ENCODE measurements around the gene ECM1.

Gene ECM1

GRCh38 chr1:150512846-150513245, 4.9 kb downstream of the ECM1 start:
- peaks cover 24% of the 10 kb centered on the region for H3K4me1 ChIP-seq (ENCODE audit: control insufficient read depth, insufficient read depth, low read length)
- no peak overlapping the region for H3K4me3 ChIP-seq (ENCODE audit: low read length)
- H3K9ac ChIP-seq (ENCODE audit: low read length) = no peak overlapping the region
- DNase-seq (ENCODE audit: low read depth) = peak; percentile 61
- no peaks in the 10 kb centered on the region for H3K27me3 ChIP-seq (replicated peaks; ENCODE audit: control insufficient read depth, insufficient read depth, low read length)
- no peaks in the 10 kb centered on the region for H3K9me3 ChIP-seq (ENCODE audit: control insufficient read depth, low read length)
- H3K36me3 ChIP-seq (ENCODE audit: control insufficient read depth, insufficient read depth, low read length, severe bottlenecking) = peaks cover 23% of the 10 kb centered on the region

GRCh38 chr1:150513351-150513791, 5.5 kb downstream of the ECM1 start:
- Histone ChIP-seq H3K27me3 (replicated peaks; ENCODE audit: control insufficient read depth, insufficient read depth, low read length) (no peaks in the 10 kb centered on the region), H3K4me3 (ENCODE audit: low read length) (no peak overlapping the region), H3K9ac (ENCODE audit: low read length) (no peak overlapping the region), H3K36me3 (ENCODE audit: control insufficient read depth, insufficient read depth, low read length, severe bottlenecking) (peaks cover 23% of the 10 kb centered on the region), H3K9me3 (ENCODE audit: control insufficient read depth, low read length) (no peaks in the 10 kb centered on the region), H3K4me1 (ENCODE audit: control insufficient read depth, insufficient read depth, low read length) (peaks cover 19% of the 10 kb centered on the region)
- DNase-seq (ENCODE audit: low read depth) = peak; percentile 30

DNA sequence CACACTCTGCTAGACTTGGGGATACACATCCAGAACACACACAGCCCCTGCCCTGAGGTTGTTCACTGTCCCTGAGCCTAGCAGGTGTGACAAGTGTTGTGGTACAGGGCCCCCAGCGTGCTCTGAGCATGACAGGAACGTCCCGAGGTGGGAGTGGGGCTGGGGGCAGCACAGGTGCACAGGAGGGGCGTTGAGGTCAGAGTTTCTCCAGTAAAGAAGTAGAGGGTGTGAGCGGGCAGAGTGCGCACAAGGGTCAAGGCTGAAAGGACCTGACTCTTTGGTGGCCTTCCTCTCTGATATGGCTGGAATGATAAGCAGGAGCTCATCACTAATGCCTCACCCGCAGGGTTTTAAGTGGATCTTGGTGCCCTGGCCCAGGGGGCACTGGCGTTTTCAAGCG, 6.4 kb downstream of the ECM1 start:
- Histone ChIP-seq H3K36me3 (ENCODE audit: control insufficient read depth, insufficient read depth, low read length, severe bottlenecking) (peaks cover 23% of the 10 kb centered on the region), H3K4me3 (ENCODE audit: low read length) (no peak overlapping the region), H3K27me3 (replicated peaks; ENCODE audit: control insufficient read depth, insufficient read depth, low read length) (no peaks in the 10 kb centered on the region), H3K9ac (ENCODE audit: low read length) (no peak overlapping the region), H3K9me3 (ENCODE audit: control insufficient read depth, low read length) (no peaks in the 10 kb centered on the region), H3K4me1 (ENCODE audit: control insufficient read depth, insufficient read depth, low read length) (peaks cover 10% of the 10 kb centered on the region)
- no peak for DNase-seq (ENCODE audit: low read depth)

DNA sequence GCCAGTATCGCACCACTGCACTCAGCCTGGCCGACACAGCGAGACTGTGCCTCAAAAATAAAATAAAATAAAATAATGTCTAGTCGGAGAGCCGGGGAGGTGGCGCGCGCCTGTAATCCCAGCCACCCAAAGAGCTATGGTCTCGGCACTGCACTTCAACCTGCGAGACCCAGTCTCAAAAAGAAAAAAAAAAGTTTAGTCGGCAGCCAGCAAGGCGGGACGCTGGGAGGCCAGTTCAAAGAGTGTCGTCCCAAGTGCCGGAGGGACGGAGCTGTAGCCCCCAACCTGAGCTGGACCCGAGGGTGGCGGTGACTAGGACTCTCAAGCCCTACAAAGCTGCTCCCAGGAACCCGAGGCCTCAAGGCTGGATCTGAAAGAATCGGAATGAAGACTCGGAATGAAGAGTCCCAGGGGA, 7.0 kb downstream of the ECM1 start:
- H3K4me1 ChIP-seq (ENCODE audit: control insufficient read depth, insufficient read depth, low read length) = peaks cover 9% of the 10 kb centered on the region
- peak overlapping the region; percentile 86 for H3K9ac ChIP-seq (ENCODE audit: low read length)
- H3K4me3 ChIP-seq (ENCODE audit: low read length) = peak overlapping the region; percentile 94
- no peaks in the 10 kb centered on the region for H3K27me3 ChIP-seq (replicated peaks; ENCODE audit: control insufficient read depth, insufficient read depth, low read length)
- peaks cover 21% of the 10 kb centered on the region for H3K36me3 ChIP-seq (ENCODE audit: control insufficient read depth, insufficient read depth, low read length, severe bottlenecking)
- no peaks in the 10 kb centered on the region for H3K9me3 ChIP-seq (ENCODE audit: control insufficient read depth, low read length)
- DNase-seq (ENCODE audit: low read depth) = no peak

- Histone ChIP-seq H3K4me1 (ENCODE audit: control insufficient read depth, insufficient read depth, low read length) (peaks cover 9% of the 10 kb centered on the region), H3K9ac (ENCODE audit: low read length) (peak within 1 kb of the TSS; percentile 86), H3K4me3 (ENCODE audit: low read length) (peak within 1 kb of the TSS; percentile 94), H3K36me3 (ENCODE audit: control insufficient read depth, insufficient read depth, low read length, severe bottlenecking) (peaks cover 17% of the 10 kb centered on the region), H3K9me3 (ENCODE audit: control insufficient read depth, low read length) (no peaks in the 10 kb centered on the region), H3K27me3 (replicated peaks; ENCODE audit: control insufficient read depth, insufficient read depth, low read length) (no peaks in the 10 kb centered on the region)
- DNase-seq (ENCODE audit: low read depth) = peak; percentile 99
These were observed 7.6 kb downstream of the ECM1 start, which contains the start of gene FALEC for GRCh38 chr1:150515328-150516049. TSS of gene FALEC (plus strand) at chr1:150515752.

- Histone ChIP-seq H3K27me3 (replicated peaks; ENCODE audit: control insufficient read depth, insufficient read depth, low read length) (no peaks in the 10 kb centered on the region), H3K9me3 (ENCODE audit: control insufficient read depth, low read length) (no peaks in the 10 kb centered on the region), H3K4me1 (ENCODE audit: control insufficient read depth, insufficient read depth, low read length) (peaks cover 9% of the 10 kb centered on the region), H3K9ac (ENCODE audit: low read length) (peak overlapping the region; percentile 86), H3K36me3 (ENCODE audit: control insufficient read depth, insufficient read depth, low read length, severe bottlenecking) (peaks cover 15% of the 10 kb centered on the region), H3K4me3 (ENCODE audit: low read length) (peak overlapping the region; percentile 94)
- DNase-seq (ENCODE audit: low read depth) = peak; percentile 50
These were observed 8.2 kb downstream of the ECM1 start for GRCh38 chr1:150516050-150516591.

DNA sequence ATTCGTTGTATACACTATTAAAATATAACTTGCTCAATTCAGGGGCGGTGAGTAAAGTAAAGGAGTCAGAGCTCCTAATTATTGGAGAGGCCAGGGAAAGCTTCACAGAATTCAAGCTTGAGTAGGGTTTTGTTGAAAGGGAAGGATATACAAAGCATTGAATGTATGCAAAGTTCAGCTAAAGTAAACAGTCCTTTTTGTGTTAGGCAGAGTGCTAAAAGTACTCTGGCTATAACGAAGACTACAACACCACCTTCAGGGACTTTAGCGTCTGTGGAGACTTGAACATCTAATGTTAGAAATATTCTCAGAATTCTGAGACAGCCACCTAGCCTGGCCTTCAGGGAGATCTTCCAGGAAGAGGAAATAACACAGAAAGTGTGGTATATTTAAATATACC, 8.7 kb downstream of the ECM1 start:
- DNase-seq (ENCODE audit: low read depth) = no peak
- Histone ChIP-seq H3K36me3 (ENCODE audit: control insufficient read depth, insufficient read depth, low read length, severe bottlenecking) (peaks cover 10% of the 10 kb centered on the region), H3K9ac (ENCODE audit: low read length) (peak overlapping the region; percentile 86), H3K27me3 (replicated peaks; ENCODE audit: control insufficient read depth, insufficient read depth, low read length) (no peaks in the 10 kb centered on the region), H3K9me3 (ENCODE audit: control insufficient read depth, low read length) (no peaks in the 10 kb centered on the region), H3K4me1 (ENCODE audit: control insufficient read depth, insufficient read depth, low read length) (peaks cover 9% of the 10 kb centered on the region), H3K4me3 (ENCODE audit: low read length) (peak overlapping the region; percentile 94)

GRCh38 chr1:150521196-150521968, 13.5 kb downstream of the ECM1 start:
- Histone ChIP-seq H3K9ac (ENCODE audit: low read length) (no peak overlapping the region), H3K4me1 (ENCODE audit: control insufficient read depth, insufficient read depth, low read length) (peaks cover 1% of the 10 kb centered on the region), H3K4me3 (ENCODE audit: low read length) (no peak overlapping the region), H3K36me3 (ENCODE audit: control insufficient read depth, insufficient read depth, low read length, severe bottlenecking) (no peaks in the 10 kb centered on the region), H3K9me3 (ENCODE audit: control insufficient read depth, low read length) (no peaks in the 10 kb centered on the region), H3K27me3 (replicated peaks; ENCODE audit: control insufficient read depth, insufficient read depth, low read length) (no peaks in the 10 kb centered on the region)
- DNase-seq (ENCODE audit: low read depth) = no peak

GRCh38 chr1:150525348-150525747, 17.4 kb downstream of the ECM1 start:
- H3K9me3 ChIP-seq (ENCODE audit: control insufficient read depth, low read length) = no peaks in the 10 kb centered on the region
- no peak overlapping the region for H3K4me3 ChIP-seq (ENCODE audit: low read length)
- H3K9ac ChIP-seq (ENCODE audit: low read length) = no peak overlapping the region
- H3K27me3 ChIP-seq (replicated peaks; ENCODE audit: control insufficient read depth, insufficient read depth, low read length) = no peaks in the 10 kb centered on the region
- H3K36me3 ChIP-seq (ENCODE audit: control insufficient read depth, insufficient read depth, low read length, severe bottlenecking) = no peaks in the 10 kb centered on the region
- peaks cover 22% of the 10 kb centered on the region for H3K4me1 ChIP-seq (ENCODE audit: control insufficient read depth, insufficient read depth, low read length)
- no peak for DNase-seq (ENCODE audit: low read depth)

DNA sequence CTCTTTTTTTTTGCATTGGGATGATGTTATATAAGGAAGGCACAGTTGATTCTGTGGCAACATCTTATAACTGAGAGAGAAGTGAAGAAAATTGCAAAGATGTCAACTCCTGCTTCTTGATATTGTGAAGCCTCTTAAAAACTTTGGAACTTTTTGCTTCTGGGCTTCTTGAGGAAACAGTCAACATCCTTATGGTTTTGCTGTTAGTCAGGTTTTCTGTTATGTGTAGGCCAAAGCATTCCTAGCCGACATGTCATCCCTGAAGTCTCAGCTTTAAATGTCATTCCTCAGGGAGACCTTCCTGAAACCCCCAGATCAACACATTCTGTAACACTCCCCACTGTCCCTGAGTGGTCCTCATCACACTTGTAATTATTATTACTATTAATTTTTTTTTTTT, 20.3 kb downstream of the ECM1 start:
- peak overlapping the region; percentile 23 for H3K9ac ChIP-seq (ENCODE audit: low read length)
- H3K4me3 ChIP-seq (ENCODE audit: low read length) = no peak overlapping the region
- no peaks in the 10 kb centered on the region for H3K27me3 ChIP-seq (replicated peaks; ENCODE audit: control insufficient read depth, insufficient read depth, low read length)
- H3K4me1 ChIP-seq (ENCODE audit: control insufficient read depth, insufficient read depth, low read length) = peaks cover 34% of the 10 kb centered on the region
- peak; percentile 57 for DNase-seq (ENCODE audit: low read depth)
- no peaks in the 10 kb centered on the region for H3K36me3 ChIP-seq (ENCODE audit: control insufficient read depth, insufficient read depth, low read length, severe bottlenecking)
- H3K9me3 ChIP-seq (ENCODE audit: control insufficient read depth, low read length) = no peaks in the 10 kb centered on the region

DNA sequence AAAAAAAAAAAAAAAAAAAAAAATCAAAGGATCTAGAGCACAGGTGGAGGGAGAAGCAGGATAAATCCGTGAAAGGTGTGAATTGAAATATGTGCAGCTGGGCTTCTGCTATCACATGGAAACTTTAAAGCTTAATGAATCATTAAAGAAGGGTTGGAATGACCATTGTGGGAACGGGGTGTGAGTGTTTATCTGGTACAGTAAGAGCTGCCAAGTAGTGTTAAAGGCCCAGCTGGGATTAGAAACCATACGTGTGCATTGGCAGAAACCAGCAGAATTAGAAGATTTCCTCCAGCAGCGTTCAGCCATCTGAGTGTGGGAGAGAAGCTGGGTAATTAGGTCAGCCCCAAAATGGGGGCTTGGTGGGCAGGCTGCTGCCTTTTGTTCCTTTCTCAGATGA, 21.1 kb downstream of the ECM1 start:
- peak overlapping the region; percentile 75 for H3K9ac ChIP-seq (ENCODE audit: low read length)
- H3K27me3 ChIP-seq (replicated peaks; ENCODE audit: control insufficient read depth, insufficient read depth, low read length) = no peaks in the 10 kb centered on the region
- H3K4me1 ChIP-seq (ENCODE audit: control insufficient read depth, insufficient read depth, low read length) = peaks cover 35% of the 10 kb centered on the region
- H3K4me3 ChIP-seq (ENCODE audit: low read length) = peak overlapping the region; percentile 32
- no peaks in the 10 kb centered on the region for H3K36me3 ChIP-seq (ENCODE audit: control insufficient read depth, insufficient read depth, low read length, severe bottlenecking)
- no peaks in the 10 kb centered on the region for H3K9me3 ChIP-seq (ENCODE audit: control insufficient read depth, low read length)
- peak; percentile 46 for DNase-seq (ENCODE audit: low read depth)

Measured in adipocyte (in vitro differentiated cells).